CD4-positive, alpha-beta T cell treated with Interleukin-2 at 100 ng/mL for 4 hours (primary cell): ENCODE measurements around the gene EFHC1.

Experiments used
- DNase-seq: peaks from one replicate; pipeline ENCODE4 v3.0.0-alpha.2; 2020; ENCODE audit warnings: low spot score

Gene EFHC1

DNA sequence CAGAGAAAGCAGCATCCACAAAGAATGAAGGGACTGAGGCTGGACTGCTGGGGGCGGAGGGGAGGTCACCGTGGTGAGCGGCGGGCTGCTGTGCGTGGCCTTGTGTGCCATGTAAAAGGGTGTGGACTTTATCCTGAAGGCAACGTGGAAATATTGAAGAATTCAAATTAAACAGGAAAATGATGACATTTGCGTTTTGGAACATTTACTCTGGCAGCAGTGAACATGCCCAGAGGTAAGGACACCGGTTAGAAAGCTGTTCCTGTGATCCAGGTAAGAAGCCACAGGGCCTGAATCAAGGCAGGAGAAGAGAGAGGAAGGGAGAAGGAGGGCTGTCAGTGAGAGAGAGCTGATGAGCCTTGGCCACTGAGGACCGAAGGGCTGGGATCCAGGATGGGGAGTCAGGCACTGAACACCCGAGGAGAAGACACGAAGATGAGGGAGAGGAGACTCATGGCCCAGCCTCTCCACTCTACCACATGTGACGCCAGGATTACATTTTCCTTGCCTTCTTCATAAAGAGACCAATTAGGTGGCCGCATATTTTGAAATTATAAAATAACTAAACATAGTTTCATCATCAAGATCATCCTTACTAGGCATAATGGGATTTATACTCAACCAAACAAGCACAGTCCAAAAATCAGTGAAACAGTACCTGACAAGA, 98.3 kb downstream of the EFHC1 start:
- no peak for DNase-seq

DNA sequence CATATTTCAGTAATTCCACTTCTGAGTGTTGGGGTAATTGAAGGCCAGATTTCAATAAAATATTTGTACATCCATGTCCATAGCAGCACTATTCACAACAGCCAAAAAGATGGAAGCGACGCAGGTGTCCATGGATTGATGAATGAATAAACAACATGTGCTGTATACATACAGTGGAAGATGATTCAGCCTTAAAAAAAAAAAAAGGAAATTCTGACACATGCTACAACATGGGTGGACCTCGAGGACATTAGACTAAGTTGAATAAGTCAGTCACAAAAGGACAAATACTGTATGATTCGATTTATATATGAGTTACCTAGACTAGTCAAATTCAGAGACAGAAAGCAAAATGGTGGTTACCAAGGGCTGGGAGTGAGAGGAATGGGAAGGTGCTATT, 99.5 kb downstream of the EFHC1 start:
- DNase-seq: no peak

DNA sequence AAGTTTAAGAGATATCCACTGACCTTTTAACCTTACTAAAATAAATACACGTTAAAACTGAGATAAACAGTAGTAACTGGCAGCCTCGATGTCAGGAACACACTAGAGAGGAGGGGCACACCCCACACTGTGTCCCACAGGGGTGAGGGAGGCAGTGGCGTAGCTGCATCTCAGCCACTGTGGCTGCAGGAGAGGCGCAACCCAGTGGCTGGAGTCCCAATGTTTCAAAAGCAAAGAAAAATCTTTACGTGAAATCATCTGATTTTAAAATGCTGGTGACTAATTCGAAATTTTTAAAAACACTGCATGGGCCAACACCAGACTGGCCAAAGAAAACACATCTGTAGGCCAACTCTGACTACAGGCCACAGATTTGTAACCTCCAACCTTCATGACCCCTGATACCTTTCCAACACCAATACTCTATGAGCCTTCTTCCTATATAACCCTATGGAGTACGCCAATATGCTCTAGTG, 102.0 kb downstream of the EFHC1 start:
- DNase-seq: no peak

DNA sequence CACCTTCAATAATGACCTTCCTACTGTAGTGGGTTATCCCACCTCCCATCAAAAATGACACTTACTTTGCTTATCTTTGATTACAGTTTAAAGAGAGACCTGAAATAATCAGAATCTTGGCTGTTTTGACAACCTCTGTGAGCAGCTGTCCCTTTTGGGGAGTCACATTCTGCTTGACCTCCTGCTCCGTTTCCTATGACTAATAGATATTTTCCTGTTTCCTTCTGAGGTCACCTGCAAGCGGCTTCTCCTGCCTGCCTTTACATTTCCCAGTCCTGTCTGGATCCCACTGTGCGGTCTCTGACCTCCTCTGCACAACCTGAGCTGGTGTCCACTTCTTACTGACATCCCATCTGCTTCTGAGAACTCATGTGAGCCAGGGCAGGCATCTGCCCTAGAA, 102.5 kb downstream of the EFHC1 start:
- no peak for DNase-seq

DNA sequence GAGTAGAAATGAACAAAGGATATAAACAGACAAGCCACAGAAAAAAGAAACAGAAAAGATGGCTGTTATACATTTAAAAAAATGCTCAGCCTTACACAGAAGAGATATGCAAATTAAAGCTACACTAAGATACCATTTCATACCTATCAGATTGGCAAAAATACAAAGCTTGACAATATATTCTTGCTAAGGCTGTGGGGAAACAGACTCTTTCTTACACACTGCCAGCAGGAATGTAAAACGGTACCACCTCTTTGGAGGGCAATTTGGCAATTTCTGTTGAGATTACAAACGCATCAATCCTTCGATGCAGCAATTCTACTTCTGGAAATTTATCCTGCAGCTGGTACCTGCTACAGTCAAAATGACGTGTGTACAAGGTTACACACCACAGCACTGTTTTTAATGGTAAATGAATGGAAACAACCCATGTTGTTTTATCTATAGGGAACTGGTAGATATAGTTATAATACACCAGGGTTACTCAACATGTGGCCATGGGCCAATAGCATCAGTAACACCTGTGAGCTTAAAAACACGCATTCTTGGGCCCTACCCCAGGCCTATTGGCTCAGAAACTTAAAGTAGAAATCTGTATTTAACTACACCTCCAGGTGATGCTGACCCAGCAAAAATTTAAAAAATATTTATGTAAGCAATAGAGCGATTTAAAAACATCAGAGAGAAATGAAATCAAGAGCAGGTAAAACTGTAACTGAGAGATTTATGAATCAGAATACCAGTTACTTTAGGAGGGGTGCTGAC, 103.4 kb downstream of the EFHC1 start:
- no peak for DNase-seq

DNA sequence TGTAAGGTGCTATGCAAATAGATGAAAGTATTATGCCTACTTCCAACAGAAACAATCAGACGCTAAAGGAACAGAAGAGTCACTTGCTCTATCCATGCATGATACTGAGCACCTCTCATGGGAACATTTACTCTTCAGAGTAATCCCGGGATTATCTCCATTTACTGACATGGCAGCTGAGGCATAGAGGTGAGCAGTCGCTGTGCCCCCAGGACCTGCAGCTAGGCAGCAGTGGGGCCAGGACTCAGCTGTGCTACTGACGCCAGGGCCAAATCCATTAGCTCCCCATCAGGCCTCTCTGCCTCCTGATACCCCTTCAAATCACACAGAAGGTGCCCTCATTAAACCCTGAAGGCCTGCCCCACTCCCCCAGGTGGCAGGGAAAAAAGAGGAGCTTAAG, 104.8 kb downstream of the EFHC1 start:
- no peak for DNase-seq

DNA sequence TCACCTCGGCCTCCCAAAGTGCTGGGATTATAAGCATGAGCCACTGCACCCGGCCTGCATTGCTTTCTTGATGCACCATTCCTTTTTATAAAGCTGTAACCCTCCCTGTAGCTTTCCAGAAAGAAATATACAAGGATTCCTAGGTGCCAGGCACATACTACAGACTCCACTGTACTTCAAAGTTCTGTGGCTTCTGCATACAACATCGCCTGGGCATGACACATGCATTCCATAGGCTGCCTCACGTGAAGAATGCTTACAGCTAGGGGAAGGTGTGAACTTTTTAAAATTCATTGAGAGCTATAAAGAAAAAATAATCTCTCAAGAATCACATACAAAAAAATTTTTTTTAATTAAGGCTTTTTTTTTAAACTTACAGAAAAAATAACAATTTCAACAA, 106.5 kb downstream of the EFHC1 start:
- DNase-seq: no peak

DNA sequence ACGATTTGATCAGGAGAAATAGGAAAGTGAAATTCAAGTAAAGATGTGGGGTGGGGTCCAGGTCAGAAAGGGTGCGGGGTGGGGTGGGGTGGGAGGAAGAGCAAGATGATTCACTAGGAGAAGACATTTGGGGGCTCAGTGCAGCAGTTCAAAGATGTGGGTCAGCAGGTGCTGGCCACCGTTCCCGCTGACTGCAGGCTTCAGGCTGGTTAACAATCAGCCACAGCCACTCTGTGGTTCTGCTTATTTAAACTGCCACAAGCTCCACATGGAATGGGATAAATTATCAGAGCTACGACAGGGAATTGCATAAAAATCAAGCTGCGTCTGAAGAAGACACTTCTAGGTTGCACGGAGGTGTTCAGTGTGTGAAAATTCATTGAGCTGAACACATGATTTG, 107.3 kb downstream of the EFHC1 start:
- no peak for DNase-seq

DNA sequence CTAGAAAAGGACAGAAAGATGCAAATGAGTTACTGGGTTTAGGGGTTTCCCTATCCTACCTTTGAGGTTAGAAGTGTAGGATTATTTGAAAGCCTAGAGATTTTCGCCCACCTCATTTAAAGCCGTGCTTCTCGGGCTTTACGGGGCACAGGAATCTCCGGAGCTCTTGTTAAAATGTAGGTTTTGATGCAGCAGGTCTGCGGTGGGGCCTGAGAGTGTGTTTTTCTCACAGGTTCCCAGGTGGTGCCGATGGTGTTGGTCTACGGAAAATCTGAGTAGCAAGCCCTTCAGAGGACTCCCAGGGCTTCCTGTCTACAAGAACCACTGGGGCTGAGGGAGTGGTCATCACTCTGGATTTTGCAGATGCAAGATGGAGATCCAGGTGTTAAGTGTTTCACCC, 109.2 kb downstream of the EFHC1 start:
- no peak for DNase-seq

DNA sequence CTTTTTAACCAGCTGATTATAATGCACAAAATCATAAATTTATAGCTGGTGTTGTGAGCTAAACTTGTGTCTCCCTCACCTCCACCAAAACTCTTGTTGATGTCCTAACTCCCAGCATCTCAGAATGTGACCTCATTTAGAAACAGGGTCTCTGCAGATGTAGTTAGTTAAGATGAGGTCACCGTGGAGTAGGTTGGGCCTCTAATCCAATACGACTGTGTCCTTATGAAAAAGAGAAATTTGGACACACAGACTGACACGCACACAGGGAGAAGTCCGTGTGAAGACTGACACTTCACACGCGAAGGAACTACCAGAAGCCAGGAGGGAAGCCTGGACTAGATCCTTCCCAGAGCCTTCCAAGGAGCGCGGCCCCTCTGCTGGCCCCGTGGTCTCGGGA, 110.2 kb downstream of the EFHC1 start:
- no peak for DNase-seq

DNA sequence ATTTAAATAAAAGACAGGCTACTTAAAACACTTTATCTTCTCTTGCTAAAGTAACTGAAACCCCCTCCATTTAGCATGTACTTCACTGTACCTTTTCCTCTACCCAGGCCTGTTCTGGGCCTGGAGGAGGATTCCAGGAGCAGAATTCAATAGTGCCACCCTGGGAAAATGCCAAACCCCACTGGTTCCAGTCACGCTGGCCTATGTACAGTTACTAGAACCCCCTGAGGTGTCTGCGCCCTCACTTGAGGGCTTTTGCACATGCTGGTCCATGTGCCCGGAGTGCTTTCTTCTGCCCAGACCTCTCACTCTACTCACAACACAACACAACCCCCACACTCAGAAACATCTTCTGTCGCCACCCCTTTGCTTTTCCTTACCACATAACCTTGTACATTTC, 111.3 kb downstream of the EFHC1 start:
- no peak for DNase-seq

DNA sequence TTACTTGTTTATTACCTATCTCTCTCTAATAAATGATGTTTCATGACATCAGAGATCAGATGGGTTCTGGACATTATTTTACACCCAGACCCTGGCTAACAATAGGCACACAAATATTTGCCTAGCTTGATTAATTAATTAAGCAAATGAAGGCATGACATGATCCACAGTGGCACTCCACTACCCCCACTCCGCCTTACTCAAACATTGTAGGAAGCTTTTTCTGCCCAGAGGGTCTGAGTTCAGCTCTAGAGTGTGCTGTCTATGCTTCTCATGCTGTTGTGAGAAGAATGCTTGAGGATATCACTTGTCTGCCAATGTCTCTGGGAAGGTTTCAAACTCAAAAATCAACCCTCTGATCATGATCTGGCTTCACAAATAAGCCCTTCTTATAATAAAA, 111.7 kb downstream of the EFHC1 start:
- no peak for DNase-seq

DNA sequence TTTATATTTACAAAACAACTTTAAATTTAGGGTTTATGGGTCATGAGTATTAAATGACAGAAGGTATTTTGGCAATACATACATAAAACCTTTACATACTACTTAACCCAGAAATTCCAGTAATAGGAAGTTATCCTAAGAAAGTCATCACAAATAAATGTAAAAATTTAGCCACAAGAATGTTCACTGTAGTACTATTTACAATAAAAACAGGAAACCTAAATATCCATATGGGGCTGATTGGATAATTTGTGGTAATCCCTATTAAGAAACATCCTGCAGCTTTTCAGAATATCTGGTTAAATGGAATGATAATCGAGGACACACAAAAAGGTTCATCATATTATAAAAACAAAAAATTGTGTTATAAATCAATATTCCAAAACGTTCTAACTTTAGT, 112.3 kb downstream of the EFHC1 start:
- no peak for DNase-seq

DNA sequence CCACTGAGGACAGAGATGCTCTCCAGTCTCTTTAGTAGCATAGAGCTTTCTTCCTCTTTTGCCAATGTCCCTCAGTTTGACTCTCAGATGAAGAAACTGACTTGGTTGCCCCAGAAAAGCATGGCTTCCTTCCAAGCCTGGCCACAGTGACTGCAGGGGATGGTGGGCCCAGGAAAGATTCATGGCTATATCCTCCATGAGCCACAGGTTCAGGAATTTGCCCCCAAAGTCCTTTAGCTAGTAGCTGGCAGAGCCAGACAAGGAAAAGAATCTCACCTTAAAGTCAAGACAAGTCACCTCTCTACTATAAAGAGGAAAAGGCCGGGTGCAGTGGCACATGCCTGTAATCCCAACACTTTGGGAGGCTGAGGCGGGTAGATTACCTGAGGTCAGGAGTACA, 113.3 kb downstream of the EFHC1 start:
- DNase-seq: no peak

DNA sequence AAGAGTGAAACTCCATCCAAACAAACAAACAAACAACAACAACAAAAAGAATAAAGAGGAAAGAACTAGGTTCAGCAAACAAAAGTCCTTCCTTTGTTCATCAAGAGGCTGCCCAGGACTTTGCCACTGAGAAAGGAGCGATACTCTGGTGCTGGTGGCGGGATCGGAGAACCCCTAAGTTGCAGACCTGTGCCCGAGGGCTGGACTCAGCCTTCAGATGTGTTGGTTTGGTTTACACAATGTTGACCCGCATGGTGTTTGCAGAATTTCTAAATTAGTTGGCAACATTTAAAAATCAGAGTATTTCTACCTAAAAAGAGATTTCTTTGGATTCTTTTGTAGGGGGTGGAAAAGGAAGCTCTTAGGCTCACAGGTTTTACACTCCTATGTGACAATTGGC, 114.2 kb downstream of the EFHC1 start:
- DNase-seq: no peak

DNA sequence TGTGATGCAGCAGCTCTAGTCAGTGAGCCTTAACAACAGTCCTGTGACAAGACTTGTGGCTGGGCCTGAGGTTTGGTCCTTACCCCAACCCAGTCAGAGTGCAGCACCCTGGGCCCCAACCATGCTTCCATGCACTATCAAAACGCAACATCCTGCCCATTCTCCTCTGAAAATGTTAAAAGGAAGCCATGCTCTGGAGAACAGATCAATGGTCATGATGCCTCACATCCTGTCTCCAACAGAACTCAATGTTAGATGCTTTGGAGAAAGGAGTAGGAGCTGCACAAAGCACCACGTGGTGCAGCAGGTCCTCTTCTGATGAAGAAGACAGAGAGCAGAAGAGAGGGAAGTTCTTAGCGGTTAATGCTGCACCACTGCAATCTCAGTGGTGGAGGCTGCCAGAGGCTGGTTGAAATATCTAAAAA, 114.8 kb downstream of the EFHC1 start:
- DNase-seq: no peak

DNA sequence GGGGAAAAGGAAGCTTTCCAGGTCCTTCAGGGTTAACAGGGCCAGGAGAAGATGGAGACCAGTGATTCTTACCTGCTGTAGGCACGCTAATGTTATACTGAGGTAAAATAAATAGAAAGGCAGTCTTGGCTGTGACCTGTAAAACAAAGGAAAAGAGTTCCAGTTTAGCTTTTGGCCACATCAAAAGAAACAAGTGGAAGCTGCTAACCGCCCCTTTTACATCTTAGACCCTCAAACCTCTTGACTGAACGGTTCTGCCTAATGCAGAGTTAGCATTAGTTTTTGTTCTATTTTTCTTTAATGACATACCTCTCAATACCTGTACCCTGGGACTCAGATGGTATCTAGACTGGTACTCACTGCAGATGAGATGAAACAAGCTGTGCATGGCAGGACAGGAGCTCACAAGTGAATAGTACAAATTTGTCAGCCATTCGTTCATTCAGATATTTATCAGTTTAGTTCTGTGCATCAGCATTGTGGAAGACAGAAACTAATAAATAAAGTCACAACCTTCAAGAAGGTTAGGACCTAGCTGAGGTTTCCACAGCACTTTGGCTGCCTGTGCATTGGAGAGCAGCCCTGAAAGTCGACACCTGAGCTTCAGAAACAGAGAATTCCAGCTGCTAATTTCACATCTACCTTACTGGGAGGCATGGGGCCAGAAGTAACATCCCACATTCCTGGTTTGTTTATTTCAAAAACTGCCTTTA, 115.7 kb downstream of the EFHC1 start:
- DNase-seq: no peak

DNA sequence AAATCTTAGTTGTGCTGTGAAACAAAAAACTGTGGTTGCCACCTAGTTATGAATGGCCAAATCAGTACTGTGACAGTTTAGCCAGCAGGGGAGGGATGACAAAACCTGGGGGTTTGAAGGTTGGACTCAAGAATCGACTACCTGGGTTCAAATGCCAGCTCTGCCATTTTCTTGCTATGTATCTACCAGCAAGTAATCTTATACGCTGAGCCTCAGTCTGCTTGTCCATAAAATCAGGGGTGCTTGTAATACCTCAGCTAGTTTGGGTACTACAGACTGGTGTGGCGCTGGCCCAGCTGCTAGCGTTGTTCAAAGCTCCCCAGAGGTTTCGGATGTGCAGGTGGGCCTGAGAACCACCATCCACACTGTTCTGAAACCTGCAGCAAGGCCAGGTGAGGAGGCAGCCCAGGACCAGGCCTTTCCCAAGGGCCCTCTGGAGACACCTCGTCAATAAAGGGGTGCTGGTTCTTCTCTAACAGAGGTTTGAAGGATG, 116.3 kb downstream of the EFHC1 start:
- no peak for DNase-seq

DNA sequence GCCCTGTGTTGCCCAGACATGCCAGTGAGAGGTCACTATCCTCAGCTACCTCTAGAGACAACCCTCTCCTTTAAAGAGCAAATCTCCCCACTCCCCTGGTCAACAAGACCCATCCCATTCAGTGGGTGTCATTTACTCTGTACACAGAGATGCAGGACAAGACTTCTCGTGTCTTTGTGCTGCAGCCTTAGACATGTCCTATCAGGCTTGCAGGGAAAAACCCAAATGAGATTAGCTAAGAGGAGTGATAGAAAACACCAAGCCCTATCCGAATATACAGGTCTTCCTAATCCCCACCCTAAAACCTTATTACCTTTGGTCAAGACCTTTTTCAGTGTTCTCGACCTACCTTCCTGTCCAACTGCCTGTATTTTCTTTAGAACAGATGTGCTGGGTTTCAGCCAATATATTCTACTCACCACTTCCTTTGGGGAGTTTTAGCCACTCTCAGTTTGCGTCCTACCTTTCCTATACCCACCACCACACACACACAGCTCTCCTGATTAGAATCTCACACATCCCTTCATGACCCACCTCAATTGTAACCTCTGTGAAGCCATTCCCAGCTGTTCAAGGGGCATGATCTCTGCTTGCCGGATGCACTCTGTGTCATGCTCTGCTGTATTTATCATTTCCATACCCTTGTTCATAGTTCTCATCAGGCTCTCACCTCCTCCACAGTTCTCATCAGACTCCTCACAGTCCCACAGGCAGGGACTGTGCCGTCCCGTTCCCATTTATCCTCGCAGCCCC, 117.0 kb downstream of the EFHC1 start:
- DNase-seq: no peak

DNA sequence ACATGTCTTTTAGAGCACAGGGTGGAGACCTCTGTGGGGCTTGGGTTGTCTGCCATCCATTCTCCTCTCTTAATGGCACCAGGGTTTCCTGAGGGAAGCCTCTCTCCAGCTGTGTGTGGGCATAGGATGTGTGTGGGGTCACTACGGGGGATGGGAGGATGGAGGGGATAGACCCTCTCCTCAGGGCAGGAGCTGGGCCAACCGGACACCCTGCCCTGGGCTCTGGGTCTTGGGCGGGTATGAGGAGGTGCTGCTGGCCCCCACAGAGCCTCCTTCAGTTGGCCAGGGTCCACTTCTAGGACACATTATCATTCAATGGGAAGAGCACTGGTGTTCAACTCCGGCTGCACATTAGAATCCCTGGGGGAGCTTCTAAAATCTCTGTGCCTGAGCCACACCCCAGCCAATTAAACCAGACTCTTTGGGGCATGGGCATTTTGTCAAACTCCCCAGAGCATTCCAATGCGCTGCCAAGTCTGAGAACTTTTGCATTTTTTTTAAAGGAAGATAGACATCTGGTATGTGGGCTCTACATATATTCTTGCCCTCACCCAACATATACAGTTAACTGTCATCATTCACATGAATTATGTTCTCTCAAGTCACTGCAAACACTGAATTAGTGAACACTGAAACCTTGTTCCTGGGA, 118.2 kb downstream of the EFHC1 start:
- no peak for DNase-seq

DNA sequence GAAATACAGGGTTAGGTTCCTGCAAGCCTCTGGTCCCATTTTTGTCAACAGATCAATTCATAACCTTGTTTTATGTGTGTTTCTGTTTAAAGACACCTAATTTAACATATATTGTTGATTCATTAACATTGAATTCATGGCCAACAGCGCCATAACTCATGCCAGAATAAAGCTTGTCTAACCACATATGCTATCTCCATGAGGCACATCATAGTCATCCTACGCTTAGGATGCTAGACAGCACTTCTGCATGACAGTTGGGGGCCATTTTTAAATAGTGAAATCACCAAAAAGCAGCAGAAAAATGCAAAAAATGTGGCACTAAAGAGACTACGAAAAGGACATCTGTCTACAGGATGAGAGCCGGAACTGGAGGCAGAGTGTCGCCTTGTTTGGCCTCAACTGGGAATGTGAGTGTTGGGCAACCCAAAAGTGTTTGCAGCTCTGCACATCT, 118.8 kb downstream of the EFHC1 start:
- no peak for DNase-seq

DNA sequence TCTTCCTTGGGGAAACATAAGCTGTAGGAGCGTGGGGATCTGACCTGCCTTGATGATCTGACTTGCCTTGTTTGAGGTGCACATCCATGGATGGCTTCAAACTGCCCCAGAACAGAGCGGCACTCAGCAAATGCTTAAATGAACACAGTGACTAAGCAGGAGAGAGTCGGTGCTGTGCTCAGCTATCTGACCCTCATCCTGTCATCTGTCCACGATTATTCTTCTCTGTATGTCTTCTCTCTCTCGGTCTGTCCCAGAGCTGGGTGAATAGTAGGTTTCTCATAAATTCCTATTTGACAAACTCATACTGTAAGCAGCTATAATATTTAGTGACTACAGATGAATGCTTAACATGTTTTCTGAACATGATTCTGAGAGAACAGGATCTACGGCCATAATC, 119.5 kb downstream of the EFHC1 start:
- no peak for DNase-seq
